Gastroesophageal sphincter (tissue), 3 donors: Measurements from ENCODE around the gene RAD9A.

Source experiments
- EP300 ChIP-seq: sonication (generic); formaldehyde crosslinking; IDR thresholded peaks from one replicate; pipeline ENCODE4 v1.6.1; 2017; ENCODE audit warnings: antibody characterized with exemption, mild to moderate bottlenecking
- POLR2A ChIP-seq, 2 donors: fragments of 450-650 bp; IDR thresholded peaks; one replicate each; pipeline ENCODE4 v1.6.1; 2017; ENCODE audit warnings: antibody characterized with exemption in 2 of 2, mild to moderate bottlenecking in 2 of 2, moderate library complexity in 1 of 2
- POLR2AphosphoS5 ChIP-seq: sonication (generic); formaldehyde crosslinking; IDR thresholded peaks from one replicate; pipeline ENCODE4 v1.6.1; 2017; ENCODE audit warnings: antibody characterized with exemption
- TF ChIP-seq, protein P1 (sequence below), 4 experiments: fragments of 200-600 bp in 2 of 4; fragments of 450-650 bp in 2 of 4; sonication (generic) in 1 of 4; IDR thresholded peaks; one replicate each; pipeline ENCODE4 v1.5.1; 2017 to 2019; ENCODE audit warnings: antibody characterized with exemption in 4 of 4, mild to moderate bottlenecking in 2 of 4, moderate library complexity in 2 of 4

GRCh38 chr11:67364169-67364568 lies 27.6 kb upstream of the RAD9A start:
- TF ChIP-seq, protein P1, sequence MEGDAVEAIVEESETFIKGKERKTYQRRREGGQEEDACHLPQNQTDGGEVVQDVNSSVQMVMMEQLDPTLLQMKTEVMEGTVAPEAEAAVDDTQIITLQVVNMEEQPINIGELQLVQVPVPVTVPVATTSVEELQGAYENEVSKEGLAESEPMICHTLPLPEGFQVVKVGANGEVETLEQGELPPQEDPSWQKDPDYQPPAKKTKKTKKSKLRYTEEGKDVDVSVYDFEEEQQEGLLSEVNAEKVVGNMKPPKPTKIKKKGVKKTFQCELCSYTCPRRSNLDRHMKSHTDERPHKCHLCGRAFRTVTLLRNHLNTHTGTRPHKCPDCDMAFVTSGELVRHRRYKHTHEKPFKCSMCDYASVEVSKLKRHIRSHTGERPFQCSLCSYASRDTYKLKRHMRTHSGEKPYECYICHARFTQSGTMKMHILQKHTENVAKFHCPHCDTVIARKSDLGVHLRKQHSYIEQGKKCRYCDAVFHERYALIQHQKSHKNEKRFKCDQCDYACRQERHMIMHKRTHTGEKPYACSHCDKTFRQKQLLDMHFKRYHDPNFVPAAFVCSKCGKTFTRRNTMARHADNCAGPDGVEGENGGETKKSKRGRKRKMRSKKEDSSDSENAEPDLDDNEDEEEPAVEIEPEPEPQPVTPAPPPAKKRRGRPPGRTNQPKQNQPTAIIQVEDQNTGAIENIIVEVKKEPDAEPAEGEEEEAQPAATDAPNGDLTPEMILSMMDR (IDR thresholded peaks at IDR 0.05): no peak
- TF ChIP-seq POLR2A (IDR thresholded peaks at IDR 0.05) (no peak), EP300 (no peak), POLR2AphosphoS5 (no peak)
